HepG2 (cell line): ENCODE data around the gene KCNQ1OT1. TPM values are rescaled to one million over a fixed set of nuclear protein-coding genes. Genes with fewer than 3 reads are reported as not detected.

Experiments
- CC2D1A ChIP-seq: sonication (generic); formaldehyde crosslinking; IDR thresholded peaks from 2 replicates; pipeline ENCODE4 v1.8.1; 2023; ENCODE audit warnings: mild to moderate bottlenecking, missing genetic modification reagents
- JDP2 ChIP-seq: sonication (generic); formaldehyde crosslinking; IDR thresholded peaks from 2 replicates; pipeline ENCODE4 v1.8.1; 2022; ENCODE audit warnings: missing genetic modification reagents, borderline replicate concordance
- JUND ChIP-seq: sonication (generic); formaldehyde crosslinking; IDR thresholded peaks from 2 replicates; pipeline ENCODE4 v1.8.0; 2022; ENCODE audit warnings: mild to moderate bottlenecking, missing genetic modification reagents
- LCORL ChIP-seq, 2 experiments: fragments of 450-650 bp in 1 of 2; sonication (generic) in 1 of 2; formaldehyde crosslinking in 1 of 2; IDR thresholded peaks; 2 replicates each; pipeline versions ENCODE4 v1.5.0 to v1.6.1; 2017 to 2020; ENCODE audit warnings: antibody characterized with exemption in 1 of 2, missing genetic modification reagents in 1 of 2
- PAWR ChIP-seq: sonication (generic); formaldehyde crosslinking; IDR thresholded peaks from 2 replicates; pipeline ENCODE4 v1.4.0; 2020; ENCODE audit warnings: missing genetic modification reagents, mild to moderate bottlenecking, borderline replicate concordance
- RBM39 ChIP-seq: fragments of 200-400 bp; formaldehyde crosslinking; IDR thresholded peaks from one replicate; pipeline ENCODE4 v1.6.1; 2018; ENCODE audit warnings: antibody characterized with exemption, mild to moderate bottlenecking, low read depth, low read length; ENCODE audit not compliant: poor library complexity, severe bottlenecking
- RCOR2 ChIP-seq: IDR thresholded peaks from 2 replicates; pipeline ENCODE4 v1.6.1; 2016; ENCODE audit warnings: missing biosample characterization, missing genetic modification reagents
- ZNF160 ChIP-seq: sonication (generic); formaldehyde crosslinking; IDR thresholded peaks from 2 replicates; pipeline ENCODE4 v1.8.0; 2022; ENCODE audit warnings: mild to moderate bottlenecking, inconsistent platforms, missing genetic modification reagents
- ZNF333 ChIP-seq: sonication (generic); formaldehyde crosslinking; IDR thresholded peaks from 2 replicates; pipeline ENCODE4 v1.4.0; 2020; ENCODE audit warnings: mild to moderate bottlenecking, missing genetic modification reagents, borderline replicate concordance
- ZNF75D ChIP-seq: sonication (generic); formaldehyde crosslinking; IDR thresholded peaks from 2 replicates; pipeline ENCODE4 v1.8.1; 2023; ENCODE audit warnings: missing genetic modification reagents, mild to moderate bottlenecking, borderline replicate concordance
- ZNF766 ChIP-seq: sonication (generic); formaldehyde crosslinking; IDR thresholded peaks from 2 replicates; pipeline ENCODE4 v1.5.0; 2020; ENCODE audit warnings: missing genetic modification reagents, borderline replicate concordance
- ZNF780A ChIP-seq: sonication (generic); formaldehyde crosslinking; IDR thresholded peaks from 2 replicates; pipeline ENCODE4 v1.8.0; 2022; ENCODE audit warnings: mild to moderate bottlenecking, missing genetic modification reagents, moderate library complexity
- ZZZ3 ChIP-seq: sonication (generic); formaldehyde crosslinking; IDR thresholded peaks from 2 replicates; pipeline ENCODE4 v1.4.0; 2020; ENCODE audit warnings: missing genetic modification reagents, mild to moderate bottlenecking, borderline replicate concordance
- polyA plus RNA-seq, 8 experiments: library from polyadenylated mRNA; depleted of rRNA in 3 of 8; stranded (reverse) in 7 of 8; unstranded in 1 of 8; fragments of >200 nt; fragmentation: Illumina TruSeq in 4 of 8; extraction: Trizol in 4 of 8; gene quantifications; 2 replicates each; pipeline versions ENCODE4 v1.2.1 to v1.2.3, GENCODE V29; 2011 to 2016; ENCODE audit warnings: low read depth in 4 of 8, missing spikeins in 1 of 8, mixed read lengths in 1 of 8; ENCODE audit not compliant: insufficient read depth in 1 of 8
- total RNA-seq, 5 experiments: library from RNA; depleted of rRNA; stranded (reverse); fragments of >200 nt; fragmentation: Illumina TruSeq; extraction: Trizol; gene quantifications; 2 replicates each; pipeline ENCODE4 v1.2.3, GENCODE V29; 2016; ENCODE audit warnings: low read depth in 1 of 5
- TF ChIP-seq, protein P1 (sequence below): IDR thresholded peaks from 2 replicates; pipeline ENCODE4 v1.6.1; 2012; ENCODE audit warnings: low read length, improper control_type of control experiment
- TF ChIP-seq, protein P2 (sequence below): sonication (generic); formaldehyde crosslinking; IDR thresholded peaks from 2 replicates; pipeline ENCODE4 v1.4.0; 2020; ENCODE audit warnings: missing genetic modification reagents, borderline replicate concordance
- TF ChIP-seq, protein P3 (sequence below): IDR thresholded peaks from 2 replicates; pipeline ENCODE4 v1.4.0; 2020; ENCODE audit warnings: mild to moderate bottlenecking, missing genetic modification reagents
- TF ChIP-seq, protein P4 (sequence below): sonication (generic); formaldehyde crosslinking; IDR thresholded peaks from 2 replicates; pipeline ENCODE4 v1.4.0; 2020; ENCODE audit warnings: mild to moderate bottlenecking, missing genetic modification reagents

The KCNQ1OT1 gene
- total and polyA plus RNA-seq, 2 of the 13 experiments (the other 11 are each of a cell fraction or from before 2014, with no cell fraction given), result 1.3 to 18.9 TPM

DNA sequence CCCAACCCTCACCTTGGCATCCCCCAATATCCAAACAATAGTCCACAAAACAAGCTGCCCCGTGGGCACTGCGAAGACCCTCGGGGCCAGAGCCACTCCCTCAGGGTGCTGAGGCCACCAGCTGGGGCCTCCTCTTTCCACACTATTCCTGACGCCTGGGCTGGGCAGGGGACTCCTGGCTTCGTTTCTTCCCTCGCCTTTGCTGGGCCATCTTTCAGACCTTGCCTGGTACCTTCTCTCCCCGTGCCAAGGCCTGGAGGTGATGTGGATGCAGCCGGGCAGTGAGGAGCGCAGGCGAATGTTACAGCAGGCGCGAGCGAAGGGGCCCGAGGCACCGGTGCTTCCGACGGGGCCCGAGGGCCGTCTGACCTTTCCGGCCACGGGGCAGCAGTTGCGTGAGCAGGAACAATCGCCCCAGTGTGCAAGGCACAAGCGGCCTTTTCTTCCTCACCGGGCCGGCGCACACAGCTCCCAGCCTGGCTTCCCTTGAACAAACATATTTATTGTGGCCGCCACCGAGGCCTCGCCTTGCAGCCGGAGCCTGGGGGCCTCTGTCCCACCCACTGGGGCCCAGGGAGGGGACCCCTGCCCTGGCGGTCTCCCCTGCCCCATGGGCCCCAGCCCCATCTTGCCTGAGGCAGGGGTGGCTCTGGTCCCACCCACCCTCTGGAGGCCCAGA lies 32.6 kb upstream of the KCNQ1OT1 start (continued):
- TF ChIP-seq ZNF160 (CRISPR knock-in tag) (peak; percentile 30; the same call in 1 of the 2 replicates), ZNF333 (CRISPR knock-in tag) (0 out of 2 replicates have a peak, but pooled peaks have one; percentile 40), ZZZ3 (CRISPR knock-in tag) (no peak), RCOR2 (CRISPR knock-in tag) (peak; percentile 74), ZNF780A (peak; percentile 33; the same call in 1 of the 2 replicates), JDP2 (CRISPR knock-in tag) (no peak), JUND (no peak), CC2D1A (no peak), LCORL (IDR thresholded peaks at IDR 0.05) (no peak), LCORL (CRISPR knock-in tag; IDR thresholded peaks at IDR 0.05) (peak; percentile 89; the same call in 1 of the 2 replicates), ZNF766 (CRISPR knock-in tag) (peak; percentile 89; the same call in 1 of the 2 replicates), PAWR (CRISPR knock-in tag) (no peak), ZNF75D (CRISPR knock-in tag) (no peak), RBM39 (peak; percentile 57)
- TF ChIP-seq, protein P1, sequence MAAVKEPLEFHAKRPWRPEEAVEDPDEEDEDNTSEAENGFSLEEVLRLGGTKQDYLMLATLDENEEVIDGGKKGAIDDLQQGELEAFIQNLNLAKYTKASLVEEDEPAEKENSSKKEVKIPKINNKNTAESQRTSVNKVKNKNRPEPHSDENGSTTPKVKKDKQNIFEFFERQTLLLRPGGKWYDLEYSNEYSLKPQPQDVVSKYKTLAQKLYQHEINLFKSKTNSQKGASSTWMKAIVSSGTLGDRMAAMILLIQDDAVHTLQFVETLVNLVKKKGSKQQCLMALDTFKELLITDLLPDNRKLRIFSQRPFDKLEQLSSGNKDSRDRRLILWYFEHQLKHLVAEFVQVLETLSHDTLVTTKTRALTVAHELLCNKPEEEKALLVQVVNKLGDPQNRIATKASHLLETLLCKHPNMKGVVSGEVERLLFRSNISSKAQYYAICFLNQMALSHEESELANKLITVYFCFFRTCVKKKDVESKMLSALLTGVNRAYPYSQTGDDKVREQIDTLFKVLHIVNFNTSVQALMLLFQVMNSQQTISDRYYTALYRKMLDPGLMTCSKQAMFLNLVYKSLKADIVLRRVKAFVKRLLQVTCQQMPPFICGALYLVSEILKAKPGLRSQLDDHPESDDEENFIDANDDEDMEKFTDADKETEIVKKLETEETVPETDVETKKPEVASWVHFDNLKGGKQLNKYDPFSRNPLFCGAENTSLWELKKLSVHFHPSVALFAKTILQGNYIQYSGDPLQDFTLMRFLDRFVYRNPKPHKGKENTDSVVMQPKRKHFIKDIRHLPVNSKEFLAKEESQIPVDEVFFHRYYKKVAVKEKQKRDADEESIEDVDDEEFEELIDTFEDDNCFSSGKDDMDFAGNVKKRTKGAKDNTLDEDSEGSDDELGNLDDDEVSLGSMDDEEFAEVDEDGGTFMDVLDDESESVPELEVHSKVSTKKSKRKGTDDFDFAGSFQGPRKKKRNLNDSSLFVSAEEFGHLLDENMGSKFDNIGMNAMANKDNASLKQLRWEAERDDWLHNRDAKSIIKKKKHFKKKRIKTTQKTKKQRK, result no peak
- TF ChIP-seq, protein P2, sequence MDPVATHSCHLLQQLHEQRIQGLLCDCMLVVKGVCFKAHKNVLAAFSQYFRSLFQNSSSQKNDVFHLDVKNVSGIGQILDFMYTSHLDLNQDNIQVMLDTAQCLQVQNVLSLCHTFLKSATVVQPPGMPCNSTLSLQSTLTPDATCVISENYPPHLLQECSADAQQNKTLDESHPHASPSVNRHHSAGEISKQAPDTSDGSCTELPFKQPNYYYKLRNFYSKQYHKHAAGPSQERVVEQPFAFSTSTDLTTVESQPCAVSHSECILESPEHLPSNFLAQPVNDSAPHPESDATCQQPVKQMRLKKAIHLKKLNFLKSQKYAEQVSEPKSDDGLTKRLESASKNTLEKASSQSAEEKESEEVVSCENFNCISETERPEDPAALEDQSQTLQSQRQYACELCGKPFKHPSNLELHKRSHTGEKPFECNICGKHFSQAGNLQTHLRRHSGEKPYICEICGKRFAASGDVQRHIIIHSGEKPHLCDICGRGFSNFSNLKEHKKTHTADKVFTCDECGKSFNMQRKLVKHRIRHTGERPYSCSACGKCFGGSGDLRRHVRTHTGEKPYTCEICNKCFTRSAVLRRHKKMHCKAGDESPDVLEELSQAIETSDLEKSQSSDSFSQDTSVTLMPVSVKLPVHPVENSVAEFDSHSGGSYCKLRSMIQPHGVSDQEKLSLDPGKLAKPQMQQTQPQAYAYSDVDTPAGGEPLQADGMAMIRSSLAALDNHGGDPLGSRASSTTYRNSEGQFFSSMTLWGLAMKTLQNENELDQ (CRISPR knock-in tag), result no peak
- TF ChIP-seq, protein P3, sequence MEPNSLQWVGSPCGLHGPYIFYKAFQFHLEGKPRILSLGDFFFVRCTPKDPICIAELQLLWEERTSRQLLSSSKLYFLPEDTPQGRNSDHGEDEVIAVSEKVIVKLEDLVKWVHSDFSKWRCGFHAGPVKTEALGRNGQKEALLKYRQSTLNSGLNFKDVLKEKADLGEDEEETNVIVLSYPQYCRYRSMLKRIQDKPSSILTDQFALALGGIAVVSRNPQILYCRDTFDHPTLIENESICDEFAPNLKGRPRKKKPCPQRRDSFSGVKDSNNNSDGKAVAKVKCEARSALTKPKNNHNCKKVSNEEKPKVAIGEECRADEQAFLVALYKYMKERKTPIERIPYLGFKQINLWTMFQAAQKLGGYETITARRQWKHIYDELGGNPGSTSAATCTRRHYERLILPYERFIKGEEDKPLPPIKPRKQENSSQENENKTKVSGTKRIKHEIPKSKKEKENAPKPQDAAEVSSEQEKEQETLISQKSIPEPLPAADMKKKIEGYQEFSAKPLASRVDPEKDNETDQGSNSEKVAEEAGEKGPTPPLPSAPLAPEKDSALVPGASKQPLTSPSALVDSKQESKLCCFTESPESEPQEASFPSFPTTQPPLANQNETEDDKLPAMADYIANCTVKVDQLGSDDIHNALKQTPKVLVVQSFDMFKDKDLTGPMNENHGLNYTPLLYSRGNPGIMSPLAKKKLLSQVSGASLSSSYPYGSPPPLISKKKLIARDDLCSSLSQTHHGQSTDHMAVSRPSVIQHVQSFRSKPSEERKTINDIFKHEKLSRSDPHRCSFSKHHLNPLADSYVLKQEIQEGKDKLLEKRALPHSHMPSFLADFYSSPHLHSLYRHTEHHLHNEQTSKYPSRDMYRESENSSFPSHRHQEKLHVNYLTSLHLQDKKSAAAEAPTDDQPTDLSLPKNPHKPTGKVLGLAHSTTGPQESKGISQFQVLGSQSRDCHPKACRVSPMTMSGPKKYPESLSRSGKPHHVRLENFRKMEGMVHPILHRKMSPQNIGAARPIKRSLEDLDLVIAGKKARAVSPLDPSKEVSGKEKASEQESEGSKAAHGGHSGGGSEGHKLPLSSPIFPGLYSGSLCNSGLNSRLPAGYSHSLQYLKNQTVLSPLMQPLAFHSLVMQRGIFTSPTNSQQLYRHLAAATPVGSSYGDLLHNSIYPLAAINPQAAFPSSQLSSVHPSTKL (CRISPR knock-in tag), result peak; percentile 89
- TF ChIP-seq, protein P4, sequence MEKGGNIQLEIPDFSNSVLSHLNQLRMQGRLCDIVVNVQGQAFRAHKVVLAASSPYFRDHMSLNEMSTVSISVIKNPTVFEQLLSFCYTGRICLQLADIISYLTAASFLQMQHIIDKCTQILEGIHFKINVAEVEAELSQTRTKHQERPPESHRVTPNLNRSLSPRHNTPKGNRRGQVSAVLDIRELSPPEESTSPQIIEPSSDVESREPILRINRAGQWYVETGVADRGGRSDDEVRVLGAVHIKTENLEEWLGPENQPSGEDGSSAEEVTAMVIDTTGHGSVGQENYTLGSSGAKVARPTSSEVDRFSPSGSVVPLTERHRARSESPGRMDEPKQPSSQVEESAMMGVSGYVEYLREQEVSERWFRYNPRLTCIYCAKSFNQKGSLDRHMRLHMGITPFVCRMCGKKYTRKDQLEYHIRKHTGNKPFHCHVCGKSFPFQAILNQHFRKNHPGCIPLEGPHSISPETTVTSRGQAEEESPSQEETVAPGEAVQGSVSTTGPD, result peak; percentile 81
